ENCODE data around the gene JMJD1C.

GRCh38 chr10:63155388-63156020, 310.3 kb downstream of the JMJD1C start:
- TF ChIP-seq GATA2 (IDR thresholded peaks at IDR 0.05; ENCODE audit: low read depth, low read length) (no peak), GATA3 (IDR thresholded peaks at IDR 0.05; ENCODE audit: low read depth, low read length) (no peak)

Measured in SH-SY5Y (cell line).